Measurements from ENCODE around the gene KCNQ1.

The KCNQ1 gene

GRCh38 chr11:2748061-2748813 is 303.4 kb downstream of the KCNQ1 start:
- TF ChIP-seq CTCF (IDR thresholded peaks at IDR 0.05), result no peak

- no peak for TF ChIP-seq CTCF (IDR thresholded peaks at IDR 0.05)
Observed at GRCh38 chr11:2748814-2749554, 304.2 kb downstream of the KCNQ1 start.

DNA sequence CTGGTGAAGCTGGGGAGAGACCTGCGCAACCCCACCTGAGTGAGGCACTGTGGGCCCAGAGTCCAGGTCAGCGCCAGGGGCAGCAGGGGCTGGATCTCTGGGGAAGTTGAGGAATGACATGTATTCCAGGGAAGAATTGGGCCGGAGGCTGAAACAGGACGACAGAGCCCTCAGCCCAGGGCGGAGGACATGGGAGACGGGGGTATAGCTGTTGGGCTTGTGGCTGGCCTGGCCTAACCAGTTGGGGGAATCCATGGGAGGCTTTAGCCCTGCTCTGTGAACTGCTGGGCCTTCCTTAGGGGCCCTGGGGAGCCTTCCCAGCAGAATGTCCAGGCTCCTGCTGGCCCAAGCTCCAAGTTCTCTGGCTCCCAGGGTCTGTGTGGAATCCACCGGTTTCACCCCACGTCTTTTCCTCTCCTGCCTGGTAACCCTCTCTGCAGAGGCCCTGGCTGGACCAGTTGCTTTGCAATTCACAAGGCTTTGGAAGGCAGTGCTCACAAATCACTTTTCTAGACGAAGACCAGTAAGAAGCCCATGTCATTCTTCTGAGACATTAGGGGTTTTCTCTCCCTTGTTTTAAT is 305.4 kb downstream of the KCNQ1 start:
- TF ChIP-seq CTCF (IDR thresholded peaks at IDR 0.05), result no peak

DNA sequence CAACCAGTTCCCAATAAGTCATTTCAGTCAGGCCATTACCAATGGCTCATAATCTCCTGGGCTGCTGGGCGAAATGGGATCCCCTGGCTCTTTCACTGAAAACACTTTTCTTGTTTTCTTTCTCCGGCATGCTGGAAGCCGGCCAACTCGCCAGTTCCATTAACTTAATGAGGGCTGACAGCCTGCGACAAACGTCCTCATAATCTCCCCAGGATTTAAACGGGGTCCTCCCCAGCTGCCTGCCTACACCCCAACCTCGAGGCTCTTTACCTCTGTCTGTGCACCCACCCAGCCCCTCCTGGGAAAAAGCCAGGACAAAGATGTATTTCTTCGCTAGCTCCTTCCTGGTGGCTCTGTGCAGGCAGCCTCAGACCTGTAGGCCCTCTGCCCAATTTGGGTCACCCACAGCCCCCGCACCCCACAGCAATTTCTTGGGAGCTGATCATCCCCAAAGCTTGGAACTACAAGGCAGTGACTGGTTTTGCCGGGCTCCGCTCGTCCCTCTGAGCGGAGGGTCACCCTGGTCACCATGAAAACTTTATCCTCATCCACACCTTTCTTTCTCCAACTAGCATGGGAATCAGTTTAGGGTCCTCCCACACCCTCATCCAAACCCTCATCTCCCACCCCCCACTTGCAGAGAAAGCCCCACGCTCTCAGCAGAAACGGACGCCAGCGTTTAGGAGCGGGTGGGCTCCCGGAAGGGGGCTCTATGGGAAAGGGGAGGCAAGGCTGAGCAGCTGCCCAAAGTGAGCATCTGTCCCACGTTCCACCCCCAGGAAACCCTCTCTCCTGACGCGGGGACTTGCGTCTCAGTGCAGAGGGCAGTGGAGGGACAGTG is 306.1 kb downstream of the KCNQ1 start:
- TF ChIP-seq CTCF (IDR thresholded peaks at IDR 0.05), result no peak

DNA sequence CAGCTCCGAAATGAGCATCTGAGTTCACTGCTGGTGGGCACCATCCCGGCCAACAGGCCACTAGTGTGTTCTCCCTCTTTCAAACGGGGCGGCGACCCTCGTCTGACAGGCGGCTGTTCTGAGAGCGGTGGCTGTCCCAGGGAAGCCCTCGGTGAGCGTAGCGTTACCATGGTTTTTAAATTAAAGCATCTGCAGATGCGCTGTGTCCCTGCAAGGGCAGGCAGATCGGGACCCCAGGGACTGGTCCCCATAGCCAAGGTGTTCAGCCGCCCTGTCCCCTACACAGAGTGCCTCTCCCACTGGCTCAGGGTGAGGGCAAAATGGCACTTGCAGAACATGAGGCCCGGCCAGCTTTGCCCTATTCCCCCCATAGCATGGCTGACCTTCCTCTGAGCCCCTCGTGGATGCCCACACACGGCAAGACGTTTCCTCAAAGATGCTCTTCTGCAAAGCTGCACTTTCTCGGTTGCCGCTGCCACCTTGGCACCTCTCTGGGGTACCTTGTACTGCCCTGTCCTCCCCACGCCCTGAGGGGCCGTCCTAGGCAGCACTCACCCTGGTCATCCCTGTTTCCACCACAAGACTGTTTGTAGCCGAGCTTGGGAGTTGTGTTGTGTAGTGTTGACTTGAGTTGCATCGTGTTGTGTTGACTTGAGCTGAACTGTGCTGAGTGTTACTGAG is 306.9 kb downstream of the KCNQ1 start:
- no peak for TF ChIP-seq CTCF (IDR thresholded peaks at IDR 0.05)

GRCh38 chr11:2752204-2752770 is 307.5 kb downstream of the KCNQ1 start:
- TF ChIP-seq CTCF (IDR thresholded peaks at IDR 0.05), result no peak
